Common myeloid progenitor, CD34-positive (primary cell): Measurements from ENCODE around the gene SYT7.

Experiments
- CTCF ChIA-PET: fragments of 350-600 bp; sonication (Branson Sonifier 250); formaldehyde crosslinking; loops from one replicate; lab custom pipeline; 2021; ENCODE audit warnings: antibody characterized with exemption; lab: Charles Lee
- POLR2A ChIA-PET: fragments of 350-600 bp; sonication (Branson Sonifier 250); formaldehyde crosslinking; loops from one replicate; lab custom pipeline; 2021; ENCODE audit warnings: antibody characterized with exemption; lab: Charles Lee
- DNase-seq, 3 donors: peaks; one replicate each; pipeline versions ENCODE4 v3.0.0 to v3.0.0-alpha.2; 2013
- H3K27ac ChIP-seq, 2 experiments: 1 replicate in 1 of 2; 2 replicates in 1 of 2; pipeline ENCODE4 v1.7.0; 2013; ENCODE audit warnings: inconsistent platforms in 2 of 2, low read length in 2 of 2, mild to moderate bottlenecking in 2 of 2, low read depth in 1 of 2, moderate library complexity in 1 of 2; ENCODE audit not compliant: severe bottlenecking in 2 of 2, insufficient read depth in 1 of 2, poor library complexity in 1 of 2
- H3K27me3 ChIP-seq, 5 experiments: replicated peaks in 2 of 5; 1 replicate in 3 of 5; 2 replicates in 2 of 5; pipeline versions ENCODE4 v1.6.1 to v1.7.0; 2013; ENCODE audit warnings: low read length in 4 of 5, mild to moderate bottlenecking in 2 of 5, moderate library complexity in 2 of 5, inconsistent platforms in 1 of 5; ENCODE audit not compliant: insufficient read depth in 5 of 5, control insufficient read depth in 4 of 5
- H3K36me3 ChIP-seq, 4 experiments: 1 replicate in 2 of 4; 2 replicates in 2 of 4; pipeline versions ENCODE4 v1.6.1 to v1.7.0; 2013; ENCODE audit warnings: low read length in 3 of 4, control low read depth in 1 of 4, mild to moderate bottlenecking in 1 of 4; ENCODE audit not compliant: control insufficient read depth in 4 of 4, insufficient read depth in 4 of 4
- H3K4me1 ChIP-seq, 4 experiments: 1 replicate in 3 of 4; 2 replicates in 1 of 4; pipeline versions ENCODE4 v1.6.1 to v1.7.1; 2013; ENCODE audit warnings: low read length in 3 of 4, mild to moderate bottlenecking in 3 of 4, control low read depth in 1 of 4, inconsistent platforms in 1 of 4, moderate library complexity in 1 of 4; ENCODE audit not compliant: control insufficient read depth in 4 of 4, insufficient read depth in 4 of 4; ENCODE audit errors: control extremely low read depth in 1 of 4
- H3K4me3 ChIP-seq, 7 experiments: 1 replicate in 4 of 7; 2 replicates in 3 of 7; pipeline versions ENCODE4 v1.5.1 to v1.7.0; 2013; ENCODE audit warnings: mild to moderate bottlenecking in 7 of 7, low read length in 6 of 7, moderate library complexity in 6 of 7, inconsistent platforms in 2 of 7, low read depth in 2 of 7, control low read depth in 1 of 7; ENCODE audit not compliant: insufficient read depth in 4 of 7, control insufficient read depth in 1 of 7; ENCODE audit errors: extremely low read depth in 1 of 7
- H3K9me3 ChIP-seq, 5 experiments: 1 replicate in 4 of 5; 2 replicates in 1 of 5; pipeline versions ENCODE4 v1.6.1 to v1.7.1; 2013; ENCODE audit warnings: low read length in 4 of 5, mild to moderate bottlenecking in 2 of 5, inconsistent platforms in 1 of 5, low read depth in 1 of 5, moderate library complexity in 1 of 5; ENCODE audit not compliant: control insufficient read depth in 4 of 5, insufficient read depth in 2 of 5; ENCODE audit errors: control extremely low read depth in 1 of 5
- whole genome bisulfite sequencing: methylation state at CpG from one replicate; pipeline ENCODE4 v1.1.5; 2013; ENCODE audit not compliant: insufficient coverage; 5-methylcytosine and 5-hydroxymethylcytosine counted together

The SYT7 gene

GRCh38 chr11:61499816-61500491 lies 80.9 kb downstream of the SYT7 start:
- Histone ChIP-seq H3K4me3 (no peak overlapping the region), H3K27ac (no peak overlapping the region), H3K27me3 (peaks cover 0 to 16% (median 0%) of the 10 kb centered on the region in 5 experiments), H3K4me1 (no peaks in the 10 kb centered on the region), H3K36me3 (no peaks in the 10 kb centered on the region), H3K9me3 (no peaks in the 10 kb centered on the region)
- 90% methylated on average over 7 of the region's 12 CpGs for WGBS
- ChIA-PET CTCF (interaction anchor here (1.5 to 4.5 kb wide), 4 partner anchors 10 to 17 kb away, joined by 3 to 26 read pairs (median 8); no protein-coding TSS in a partner anchor), POLR2A (no interaction called here)
- no peak for DNase-seq

GRCh38 chr11:61498767-61499341 lies 82.0 kb downstream of the SYT7 start:
- Histone ChIP-seq H3K27me3 (peaks cover 0 to 13% (median 0%) of the 10 kb centered on the region in 5 experiments), H3K4me1 (no peaks in the 10 kb centered on the region), H3K27ac (no peak overlapping the region), H3K4me3 (no peak overlapping the region), H3K36me3 (no peaks in the 10 kb centered on the region), H3K9me3 (no peaks in the 10 kb centered on the region)
- ChIA-PET POLR2A (no interaction called here), CTCF (no interaction called here)
- DNase-seq: no peak
- 87% methylated on average over 13 of the region's 15 CpGs for WGBS

- ChIA-PET POLR2A (no interaction called here), CTCF (no interaction called here)
- Histone ChIP-seq H3K27ac (no peak overlapping the region), H3K4me1 (no peaks in the 10 kb centered on the region), H3K4me3 (no peak overlapping the region), H3K36me3 (no peaks in the 10 kb centered on the region), H3K27me3 (peaks cover 0 to 13% (median 0%) of the 10 kb centered on the region in 5 experiments), H3K9me3 (no peaks in the 10 kb centered on the region)
- WGBS: 86% methylated on average over 9 of the region's 9 CpGs
- DNase-seq: no peak
These were observed 83.0 kb downstream of the SYT7 start for GRCh38 chr11:61497876-61498275.

GRCh38 chr11:61497473-61497872 lies 83.4 kb downstream of the SYT7 start:
- 0% methylated on average over 1 of the region's 2 CpGs for WGBS
- POLR2A ChIA-PET: no interaction called here
- Histone ChIP-seq H3K4me1 (no peaks in the 10 kb centered on the region), H3K27me3 (peaks cover 0 to 13% (median 0%) of the 10 kb centered on the region in 5 experiments), H3K9me3 (no peaks in the 10 kb centered on the region), H3K36me3 (no peaks in the 10 kb centered on the region), H3K27ac (no peak overlapping the region), H3K4me3 (no peak overlapping the region)
- CTCF ChIA-PET: no interaction called here
- DNase-seq: no peak

GRCh38 chr11:61496602-61497400 lies 84.1 kb downstream of the SYT7 start:
- whole genome bisulfite sequencing: 91% methylated on average over 15 of the region's 15 CpGs
- ChIA-PET CTCF (interaction anchor here (1.4 kb wide), 1 partner anchor 11 kb away, joined by 3 read pairs; no protein-coding TSS in a partner anchor), POLR2A (no interaction called here)
- Histone ChIP-seq H3K4me1 (no peaks in the 10 kb centered on the region), H3K27ac (no peak overlapping the region), H3K36me3 (no peaks in the 10 kb centered on the region), H3K4me3 (no peak overlapping the region), H3K9me3 (no peaks in the 10 kb centered on the region), H3K27me3 (peaks cover 0 to 11% (median 0%) of the 10 kb centered on the region in 5 experiments)
- DNase-seq: no peak

GRCh38 chr11:61495801-61496601 lies 84.9 kb downstream of the SYT7 start:
- H3K9me3 ChIP-seq: no peaks in the 10 kb centered on the region
- ChIA-PET CTCF (interaction anchor here (1.1 to 2.1 kb wide), 3 partner anchors 12 to 21 kb away, joined by 3 to 8 read pairs (median 3); no protein-coding TSS in a partner anchor), POLR2A (no interaction called here)
- H3K27ac ChIP-seq: no peak overlapping the region
- no peak for DNase-seq
- no peaks in the 10 kb centered on the region for H3K4me1 ChIP-seq
- H3K27me3 ChIP-seq: peaks cover 0 to 11% (median 0%) of the 10 kb centered on the region in 5 experiments
- H3K4me3 ChIP-seq: no peak overlapping the region
- no peaks in the 10 kb centered on the region for H3K36me3 ChIP-seq
- 87% methylated on average over 23 of the region's 26 CpGs for WGBS
